NCI-H187 treated with DMSO at 0.1 percent for 48 hours (cell line): ENCODE data around the gene GNG4.
"Not testable (repeated sequence)": the region's sequence is repeated elsewhere in the genome, so short reads cannot be mapped to it uniquely, and the experiment has no call there.

ENCODE experiments used
- DNase-seq: peaks from one replicate; lab custom pipeline; 2025; lab: John Stamatoyannopoulos, UW

The GNG4 gene

GRCh38 chr1:235584973-235585372 lies 64.6 kb downstream of the GNG4 start:
- no peak for DNase-seq

GRCh38 chr1:235583511-235584001 lies 66.0 kb downstream of the GNG4 start:
- no peak for DNase-seq

- DNase-seq: no peak
Observed at GRCh38 chr1:235582130-235582529, 67.5 kb downstream of the GNG4 start.

GRCh38 chr1:235579891-235580290 lies 69.7 kb downstream of the GNG4 start:
- DNase-seq: no peak

GRCh38 chr1:235575597-235575996 lies 74.0 kb downstream of the GNG4 start:
- no peak for DNase-seq

- no peak for DNase-seq
Observed at GRCh38 chr1:235573880-235574279, 75.7 kb downstream of the GNG4 start.

- not testable (repeated sequence) for DNase-seq
Observed at GRCh38 chr1:235572971-235573370, 76.6 kb downstream of the GNG4 start.

GRCh38 chr1:235571482-235571881 lies 78.1 kb downstream of the GNG4 start:
- no peak for DNase-seq

GRCh38 chr1:235567812-235568503 lies 81.6 kb downstream of the GNG4 start:
- no peak for DNase-seq

- no peak for DNase-seq
Observed at GRCh38 chr1:235566084-235566483, 83.5 kb downstream of the GNG4 start.

- DNase-seq: no peak
Observed at GRCh38 chr1:235563513-235564061, 86.0 kb downstream of the GNG4 start.

- DNase-seq: no peak
Observed at GRCh38 chr1:235562589-235562988, 87.0 kb downstream of the GNG4 start.

GRCh38 chr1:235558621-235559169 lies 90.9 kb downstream of the GNG4 start:
- no peak for DNase-seq

- DNase-seq: no peak
Observed at GRCh38 chr1:235557495-235557894, 92.1 kb downstream of the GNG4 start.

GRCh38 chr1:235556807-235557206 lies 92.8 kb downstream of the GNG4 start:
- DNase-seq: no peak

- no peak for DNase-seq
Observed at GRCh38 chr1:235553112-235553551, 96.5 kb downstream of the GNG4 start.

GRCh38 chr1:235552146-235552716 lies 97.4 kb downstream of the GNG4 start:
- no peak for DNase-seq

- DNase-seq: no peak
Observed at GRCh38 chr1:235549351-235550139, 100.0 kb downstream of the GNG4 start.

- not testable (repeated sequence) for DNase-seq
Observed at GRCh38 chr1:235546369-235547155, 103.0 kb downstream of the GNG4 start.

GRCh38 chr1:235545292-235545930 lies 104.2 kb downstream of the GNG4 start:
- DNase-seq: no peak

- DNase-seq: not testable (repeated sequence)
Observed at GRCh38 chr1:235542845-235543244, 106.7 kb downstream of the GNG4 start.
